HS-27A (cell line): ENCODE data around the gene BEST1.

Source experiments
- DNase-seq: peaks from one replicate; pipeline ENCODE4 v3.0.0-alpha.2; 2012; ENCODE audit warnings: low read depth, missing footprints

Gene BEST1

DNA sequence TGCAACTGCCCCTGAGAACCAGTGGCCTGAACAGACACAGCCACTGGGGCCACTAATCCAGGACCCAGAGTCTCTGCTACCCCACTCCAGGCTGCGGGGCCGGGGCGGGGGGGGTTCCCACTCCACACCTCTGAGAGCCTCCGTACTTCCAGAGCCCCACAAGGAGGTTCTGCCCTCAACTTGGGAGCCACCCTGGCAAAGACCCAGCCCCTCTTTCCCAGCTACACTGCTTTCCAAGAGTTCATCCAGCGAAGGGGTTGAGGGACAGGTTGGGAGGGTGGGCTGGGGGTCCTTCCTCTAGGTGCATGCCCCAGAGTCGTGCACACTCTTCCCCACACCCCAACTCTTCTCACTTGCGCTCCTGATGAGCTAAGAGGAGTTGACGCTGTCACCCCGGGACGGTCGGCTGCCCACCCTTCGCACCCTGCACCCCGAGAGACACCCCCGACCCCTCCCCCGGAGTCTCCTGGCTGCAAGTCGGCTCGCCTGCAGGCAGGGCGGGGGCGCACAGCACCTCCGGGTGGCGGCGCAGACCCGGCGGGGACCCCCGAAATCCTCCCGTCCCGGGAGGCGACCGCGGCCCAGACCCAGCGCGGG, 33.3 kb upstream of the BEST1 start:
- DNase-seq: no peak

DNA sequence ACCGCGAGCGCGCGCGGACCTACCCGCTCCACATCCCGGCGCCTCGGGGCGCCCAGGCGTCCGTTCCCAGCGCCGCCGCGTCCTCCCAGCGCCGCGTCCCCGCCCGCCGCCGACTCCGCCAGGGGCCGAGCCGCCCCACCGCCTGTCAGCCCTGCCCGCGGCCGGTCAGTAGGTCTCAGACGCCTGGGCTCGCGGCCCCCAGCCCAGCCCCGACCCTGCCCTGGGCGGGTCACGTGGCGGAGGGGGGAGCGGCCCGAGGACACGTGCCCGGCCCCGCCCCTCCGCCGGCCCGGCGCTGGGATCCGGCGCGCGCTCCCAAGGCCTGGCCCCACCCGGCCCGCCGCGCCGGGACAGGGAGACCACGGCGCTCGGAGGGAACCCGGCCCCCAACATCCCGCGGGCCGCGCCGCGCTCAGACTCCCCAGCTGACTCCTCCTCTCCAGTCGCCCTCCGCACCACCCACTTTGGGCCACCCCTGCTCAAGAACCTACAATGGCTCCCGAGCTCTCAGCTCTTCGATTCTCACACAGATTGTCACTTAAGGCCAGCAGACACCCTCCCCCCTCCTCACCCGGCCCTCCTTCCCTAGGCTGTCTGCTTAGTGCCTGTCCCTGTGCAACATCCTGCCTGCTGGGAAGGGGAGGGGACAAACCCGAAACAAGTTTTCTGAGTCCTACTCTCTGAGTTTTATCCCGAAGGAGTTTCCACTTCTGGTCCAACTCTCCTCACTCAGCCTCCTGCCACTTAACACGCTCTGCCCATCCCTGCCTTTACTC, 32.6 kb upstream of the BEST1 start, which contains the start of gene RAB3IL1:
RAB3IL1 (minus strand) TSS at position 233 of the 776 bp plus-strand sequence; CDS start at position 34, 199 bp downstream.
- no peak for DNase-seq

DNA sequence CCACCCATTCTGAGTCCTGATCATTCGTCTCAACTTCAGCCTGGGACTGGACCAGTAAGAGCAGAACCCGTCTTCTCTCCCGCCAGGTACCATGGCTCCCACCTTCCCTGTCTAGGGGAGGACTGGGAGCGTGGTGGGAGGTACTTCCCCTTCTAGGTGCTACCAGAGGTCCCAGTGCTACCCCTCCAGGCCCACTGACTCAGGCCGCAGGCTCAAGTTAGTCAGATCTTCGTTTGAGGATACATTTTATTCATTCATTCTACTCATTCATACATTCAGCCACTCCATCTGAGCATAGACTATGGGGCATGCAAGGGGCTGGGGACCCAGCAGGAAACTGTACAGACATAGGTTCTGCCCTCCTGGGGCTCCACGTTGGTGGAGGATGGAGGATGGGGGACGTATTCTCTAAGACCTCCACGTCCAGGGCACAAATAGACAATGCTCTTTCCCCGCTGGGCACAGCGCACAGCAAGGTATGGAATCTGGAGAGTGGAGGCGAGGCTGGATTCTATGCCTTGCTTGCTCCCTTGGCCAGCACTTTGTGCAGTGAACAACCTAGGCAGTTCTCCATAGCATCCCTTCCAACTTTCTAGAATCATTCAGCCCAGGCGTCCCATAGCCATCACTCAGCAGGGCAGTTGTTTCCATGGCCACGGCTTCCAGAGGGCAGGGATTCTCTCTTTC, 31.8 kb upstream of the BEST1 start:
- DNase-seq: no peak

DNA sequence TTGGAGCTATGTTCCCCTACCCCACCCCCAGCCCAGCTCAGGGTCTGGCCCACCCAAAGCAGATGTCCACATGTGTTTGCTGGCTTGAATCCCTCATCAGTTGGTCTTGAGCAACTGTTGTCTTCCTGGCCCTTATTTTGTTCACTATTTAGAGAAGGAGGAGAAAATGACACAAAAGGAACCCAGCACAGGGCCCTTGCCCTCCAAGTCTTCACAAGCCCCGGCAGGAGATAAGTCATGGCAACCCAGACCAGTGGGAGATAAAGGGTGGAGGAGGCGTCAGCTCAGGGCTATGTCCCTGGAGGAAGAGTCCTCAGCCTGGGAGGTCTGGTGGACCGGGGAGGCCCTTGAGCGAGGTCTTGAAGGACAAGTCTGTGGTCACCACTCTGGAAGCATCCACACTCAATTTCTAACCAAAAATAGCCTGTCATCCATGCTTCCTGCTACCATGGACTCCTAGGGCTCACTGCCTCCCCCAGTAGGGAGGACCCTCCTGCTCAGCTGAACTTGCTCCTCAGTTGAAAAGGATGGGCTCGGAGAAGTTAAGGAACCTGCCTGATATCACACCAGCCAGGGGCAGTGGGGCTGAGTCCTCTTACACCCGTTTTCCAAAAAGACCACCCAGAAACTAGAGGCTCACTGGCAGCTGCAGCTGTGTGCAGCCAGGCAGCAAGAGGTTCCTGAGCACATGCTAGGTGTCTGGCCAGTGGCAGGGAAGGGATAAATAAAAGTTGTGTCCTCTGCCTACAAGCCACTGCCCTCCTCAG, 31.0 kb upstream of the BEST1 start:
- no peak for DNase-seq

DNA sequence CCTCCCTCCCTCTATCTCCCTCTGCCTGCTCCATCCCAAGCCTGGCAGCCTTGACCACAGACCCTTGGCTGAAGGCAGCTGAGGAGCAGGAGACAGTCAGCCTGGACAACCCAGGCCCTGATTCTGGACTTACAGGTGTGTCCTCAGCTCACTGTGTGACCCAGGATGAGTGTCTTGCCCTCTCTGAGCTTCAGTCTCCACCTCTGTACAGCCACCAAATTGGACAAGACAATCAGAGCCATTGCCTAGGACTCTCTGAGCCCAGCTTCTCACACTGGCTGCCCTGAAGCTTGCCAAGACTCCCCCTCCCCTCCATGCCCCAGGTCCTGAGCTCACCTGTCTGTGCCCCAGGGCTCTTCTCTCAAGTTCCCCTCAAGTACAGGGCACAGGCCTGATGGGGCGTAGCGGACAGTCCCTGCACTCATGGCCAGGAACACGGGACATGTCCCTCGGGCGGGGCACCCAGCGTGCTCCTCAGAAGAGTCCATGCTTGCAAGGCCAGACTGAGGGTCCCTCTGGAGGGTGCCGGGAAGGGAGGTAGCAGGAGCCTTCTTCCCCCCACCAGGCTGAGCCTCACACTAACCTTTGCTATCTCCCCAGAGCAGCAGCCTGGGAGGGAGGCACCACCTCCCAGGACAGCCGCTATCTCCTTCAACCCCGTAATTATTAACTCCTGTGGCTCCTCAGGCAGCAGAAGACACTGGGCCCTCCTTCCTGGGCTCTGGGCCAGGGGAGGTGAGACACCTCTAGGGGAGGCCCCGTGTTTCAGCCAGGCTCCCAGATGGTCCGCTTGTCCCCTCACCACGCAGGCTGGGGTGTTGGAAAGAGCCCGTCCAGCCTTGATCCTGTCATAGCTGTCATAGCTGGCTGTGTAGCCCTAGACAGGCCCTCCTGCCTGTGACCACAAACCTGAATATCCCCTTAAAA, 30.2 kb upstream of the BEST1 start:
- no peak for DNase-seq

DNA sequence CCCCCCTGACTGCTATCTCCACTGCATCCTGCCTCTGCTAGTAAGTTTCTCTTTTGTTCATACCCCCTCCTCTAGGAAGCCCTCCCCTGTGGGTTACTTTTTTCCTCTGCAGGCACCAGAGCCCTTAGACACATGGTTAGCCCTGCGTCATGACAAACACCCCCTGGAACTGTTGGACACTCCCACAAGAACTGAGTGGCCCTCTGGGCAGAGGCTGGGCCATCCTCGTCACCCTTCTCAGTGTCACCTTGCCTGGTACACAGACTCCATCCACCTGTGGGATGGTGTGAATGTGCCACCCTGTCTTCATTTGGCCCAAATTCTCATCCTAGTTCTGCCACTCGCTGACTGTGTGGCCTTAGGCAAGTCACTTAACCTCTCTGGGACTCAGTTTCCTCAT, 28.7 kb upstream of the BEST1 start:
- no peak for DNase-seq

DNA sequence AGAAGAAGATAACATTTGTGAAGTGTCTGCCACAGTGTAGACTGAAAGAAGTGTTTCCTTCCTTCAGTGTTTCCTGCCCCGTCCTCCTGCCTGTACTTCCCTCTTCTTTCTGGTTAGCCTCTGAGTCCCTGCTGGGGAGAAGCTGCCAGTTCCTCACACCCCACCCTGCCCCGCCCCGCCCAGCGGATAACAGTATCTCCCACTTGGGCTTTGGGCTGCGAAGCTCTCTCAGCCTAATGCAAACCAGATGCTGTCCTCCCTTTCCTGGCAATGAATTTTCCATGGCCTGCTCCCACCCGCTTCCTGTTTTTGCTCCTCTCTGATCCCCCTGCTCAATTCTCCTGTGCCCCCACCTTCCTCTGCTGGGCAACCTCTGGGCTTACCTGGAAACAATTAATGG, 27.6 kb upstream of the BEST1 start:
- no peak for DNase-seq

DNA sequence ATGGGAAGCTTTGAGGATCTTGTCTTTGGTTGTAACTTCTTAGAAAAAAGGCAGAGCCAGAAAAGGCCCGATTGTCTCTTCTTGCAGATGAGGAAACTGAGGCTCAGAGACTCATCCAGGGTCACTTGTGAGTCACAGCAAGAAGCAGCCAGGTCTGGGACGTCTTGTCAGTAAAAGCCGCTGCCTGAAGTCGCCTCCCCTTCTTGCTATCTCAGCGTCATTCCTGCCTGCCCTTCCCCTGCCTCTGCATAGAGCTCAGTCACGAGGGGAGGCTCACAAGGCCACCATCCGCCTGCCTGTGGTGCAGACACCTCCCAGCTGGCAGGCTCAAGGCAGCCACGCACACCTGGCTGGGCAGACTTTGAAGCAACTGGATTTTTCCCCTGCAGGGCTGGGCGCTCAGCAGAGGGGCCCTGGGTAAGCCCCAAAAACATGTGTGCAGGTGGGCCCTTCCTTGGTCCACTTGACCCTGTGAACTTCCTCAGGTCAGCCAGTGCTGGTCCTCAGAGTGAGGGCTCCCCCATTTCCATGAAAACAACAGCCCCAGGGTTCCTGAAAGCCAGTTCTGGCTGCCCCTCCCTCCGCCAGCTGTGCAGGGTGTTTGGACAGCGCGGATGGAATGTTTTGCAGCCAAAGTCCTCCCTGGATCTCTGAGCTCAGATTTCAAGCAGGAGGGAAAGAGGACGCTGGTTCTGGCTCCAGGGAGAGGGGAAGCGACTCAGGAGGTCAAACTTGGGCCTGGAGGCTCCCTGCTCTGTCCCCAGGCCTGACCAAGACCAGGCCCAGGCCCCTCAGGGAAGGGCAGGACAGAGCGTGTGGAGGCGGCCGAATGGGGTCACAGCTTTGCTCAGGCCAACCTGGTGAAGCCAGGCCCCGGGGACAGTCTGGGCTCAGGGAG, 26.7 kb upstream of the BEST1 start:
- DNase-seq: no peak

DNA sequence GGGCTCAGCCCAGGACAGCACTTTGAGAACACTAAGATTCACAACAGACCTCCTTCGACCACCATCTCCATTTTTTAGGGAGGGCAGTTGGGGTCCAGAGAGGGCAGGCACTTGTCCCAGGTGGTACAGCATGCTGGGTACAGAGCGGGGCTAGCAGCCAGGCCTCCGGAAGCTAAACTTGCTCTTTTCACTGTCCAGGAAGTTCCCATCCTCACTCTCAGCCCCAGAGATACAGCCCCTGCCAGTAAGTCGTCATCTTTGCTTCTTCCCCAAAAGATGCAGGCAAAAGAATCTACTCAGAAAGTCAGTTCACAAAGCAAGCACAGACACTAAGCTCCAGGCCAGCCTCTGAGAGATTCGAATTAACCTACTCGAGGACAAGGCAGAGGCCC, 26.1 kb upstream of the BEST1 start:
- no peak for DNase-seq

DNA sequence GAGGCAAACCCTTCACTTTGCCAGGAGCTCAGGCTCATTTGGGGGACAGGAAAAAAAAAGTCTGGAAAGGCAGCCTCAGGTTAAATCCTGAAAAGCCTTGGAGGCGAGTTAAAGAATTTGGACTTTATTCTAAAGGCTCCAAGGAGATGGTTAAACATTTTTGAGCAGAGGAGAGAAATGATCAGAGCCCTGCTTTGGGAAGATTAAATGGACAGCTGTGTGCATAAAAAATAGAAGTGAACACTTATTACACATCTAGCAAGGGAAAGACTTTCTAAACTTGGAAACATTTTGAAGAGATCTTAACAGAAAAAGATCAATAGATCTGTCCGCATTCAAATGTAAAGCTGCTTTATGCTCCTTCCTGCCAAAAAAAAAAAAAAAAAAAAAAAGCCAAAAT, 24.4 kb upstream of the BEST1 start:
- no peak for DNase-seq

DNA sequence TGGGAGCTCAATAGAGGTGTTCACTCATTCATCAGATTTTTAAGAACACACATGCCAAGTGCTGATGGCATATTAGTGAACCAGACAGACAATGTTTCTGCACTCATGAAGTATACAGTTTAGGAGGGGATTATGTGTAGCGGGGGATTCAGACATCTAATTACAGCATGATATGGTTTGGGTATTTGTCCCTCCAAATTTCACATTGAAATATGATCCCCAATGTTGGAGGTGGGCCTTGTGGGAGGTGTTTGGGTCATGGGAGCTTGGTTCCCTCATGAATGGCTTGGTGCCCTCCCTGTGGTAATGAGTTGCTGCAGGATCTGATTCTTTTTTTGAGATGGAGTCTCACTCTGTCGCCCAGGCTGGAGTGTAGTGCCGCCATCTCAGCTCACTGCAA, 23.9 kb upstream of the BEST1 start:
- no peak for DNase-seq

DNA sequence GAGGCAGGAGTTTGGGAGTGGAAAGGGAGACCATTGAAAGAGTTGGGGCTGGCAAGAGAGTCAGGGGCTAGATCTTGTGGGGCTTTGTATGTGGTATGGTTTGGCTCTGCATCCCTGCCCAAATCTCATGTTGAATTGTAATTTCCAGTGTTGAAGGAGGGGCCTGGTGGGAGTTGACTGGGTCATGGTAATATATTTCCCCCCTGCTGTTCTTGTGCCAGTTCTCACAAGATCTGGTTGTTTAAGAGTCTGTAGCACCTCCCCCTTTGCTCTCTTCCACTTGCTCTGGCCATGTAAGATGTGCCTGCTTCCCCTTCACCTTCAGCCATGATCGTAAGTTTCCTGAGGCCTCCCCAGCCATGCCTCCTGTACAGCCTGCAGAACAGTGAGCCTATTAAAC, 22.6 kb upstream of the BEST1 start:
- DNase-seq: no peak

DNA sequence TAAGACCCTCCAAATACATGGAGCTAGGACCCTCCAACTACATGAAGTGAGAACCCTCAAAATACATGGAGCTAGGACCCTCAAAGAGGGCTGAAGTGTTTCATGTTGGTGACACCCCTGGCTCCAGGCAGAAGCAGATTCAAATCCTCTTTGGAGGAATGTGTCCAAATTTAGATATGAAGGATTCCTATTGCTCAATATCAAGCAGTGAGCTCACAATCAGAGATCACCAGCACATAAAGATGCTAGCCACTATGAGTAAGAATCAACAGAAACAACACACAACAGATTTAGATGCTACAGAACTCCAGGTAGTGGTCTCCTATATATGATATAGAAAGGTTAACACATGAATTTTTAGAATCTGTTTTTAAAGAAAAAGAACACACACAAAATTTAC, 21.5 kb upstream of the BEST1 start:
- DNase-seq: no peak

DNA sequence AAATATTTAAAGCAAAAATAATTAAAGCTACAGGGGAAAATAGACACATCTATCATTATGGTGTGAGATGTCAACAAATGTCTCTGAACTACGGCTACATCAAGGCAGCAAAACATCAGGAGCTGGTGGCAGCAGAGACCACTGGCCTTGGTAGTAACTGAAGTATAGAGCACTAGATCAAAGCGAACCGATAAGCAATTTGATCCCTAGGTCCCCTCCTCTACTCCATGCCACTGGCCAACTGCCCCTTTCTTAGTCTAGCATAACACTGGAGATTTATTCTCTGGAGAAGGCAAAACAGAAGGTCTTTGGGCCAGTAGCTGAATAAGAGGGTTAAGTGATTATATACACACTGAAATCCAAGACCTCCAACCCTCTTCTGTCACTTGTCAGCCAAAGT, 19.2 kb upstream of the BEST1 start:
- DNase-seq: no peak

DNA sequence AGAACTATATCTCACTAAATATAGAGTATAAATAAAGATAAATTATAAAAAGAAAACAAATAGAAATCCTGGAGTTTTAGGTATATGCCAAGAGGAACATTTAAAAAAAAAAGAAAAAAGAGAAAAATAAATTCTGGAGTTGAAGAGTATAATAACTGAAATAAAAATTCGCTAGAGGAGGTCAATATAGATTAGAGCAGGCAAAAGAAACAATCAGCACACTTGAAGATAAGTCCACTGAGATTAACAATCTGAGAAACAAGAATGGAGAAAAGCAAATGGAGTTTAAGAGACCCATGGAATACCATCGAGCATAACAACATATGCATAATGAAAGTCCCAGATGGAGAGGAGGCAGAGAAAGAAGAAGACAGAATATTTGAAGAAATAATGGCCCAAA, 14.3 kb upstream of the BEST1 start:
- no peak for DNase-seq

DNA sequence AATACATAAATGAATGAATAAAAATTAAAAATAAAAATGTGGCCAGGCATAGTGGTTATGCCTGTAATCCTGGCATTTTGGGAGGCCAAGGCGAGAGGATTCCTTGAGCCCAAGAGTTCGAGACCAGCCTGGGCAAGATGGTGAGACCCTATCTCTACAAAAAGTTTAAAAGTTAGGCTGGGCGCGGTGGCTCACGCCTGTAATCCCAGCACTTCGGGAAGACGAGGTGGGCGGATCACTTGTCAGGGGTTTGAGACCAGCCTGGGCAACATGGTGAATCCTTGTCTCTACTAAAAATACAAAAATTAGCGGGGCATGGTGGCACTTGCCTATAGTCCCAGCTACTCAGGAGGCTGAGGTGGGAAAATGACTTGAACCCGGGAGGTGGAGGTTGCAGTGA, 9.7 kb upstream of the BEST1 start:
- DNase-seq: no peak

DNA sequence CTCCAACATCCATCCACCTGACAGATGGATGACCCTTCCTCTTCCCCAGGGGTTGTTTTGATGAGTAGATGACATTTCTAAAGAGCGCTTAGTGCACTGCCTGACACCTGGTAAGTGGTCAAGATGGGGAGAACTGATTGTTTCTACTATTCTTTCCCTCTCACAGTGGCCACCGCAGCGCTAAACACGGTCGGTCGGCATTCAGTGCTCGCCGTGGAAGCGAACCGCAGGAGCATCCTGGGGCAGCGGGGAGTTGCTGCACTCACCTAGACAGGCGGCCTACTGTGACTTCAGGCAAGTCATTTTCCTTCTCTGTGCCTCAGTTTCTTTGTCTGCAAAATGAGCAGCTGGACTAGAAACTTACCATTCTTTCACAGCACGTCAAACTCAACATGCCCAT, 5.0 kb upstream of the BEST1 start:
- DNase-seq: no peak

DNA sequence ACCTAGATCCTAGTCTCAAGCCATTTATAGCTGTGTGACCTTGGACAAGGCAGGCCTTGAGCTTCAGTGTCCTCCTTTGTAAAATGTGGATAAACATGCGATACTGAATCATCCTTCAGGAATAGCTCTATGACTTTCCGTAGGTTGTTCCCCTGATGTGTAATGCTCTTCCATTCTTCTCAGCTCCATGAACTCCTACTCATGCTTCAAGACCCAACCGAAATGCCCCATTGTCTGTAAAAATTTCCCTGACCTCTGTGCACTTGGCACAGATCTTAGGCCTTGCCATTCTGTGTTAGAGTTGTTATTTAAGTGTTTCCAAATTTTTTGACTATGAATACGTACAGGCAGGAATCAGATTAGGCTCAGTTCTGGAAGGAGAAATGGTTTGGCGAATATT, 3.3 kb upstream of the BEST1 start:
- DNase-seq: no peak

DNA sequence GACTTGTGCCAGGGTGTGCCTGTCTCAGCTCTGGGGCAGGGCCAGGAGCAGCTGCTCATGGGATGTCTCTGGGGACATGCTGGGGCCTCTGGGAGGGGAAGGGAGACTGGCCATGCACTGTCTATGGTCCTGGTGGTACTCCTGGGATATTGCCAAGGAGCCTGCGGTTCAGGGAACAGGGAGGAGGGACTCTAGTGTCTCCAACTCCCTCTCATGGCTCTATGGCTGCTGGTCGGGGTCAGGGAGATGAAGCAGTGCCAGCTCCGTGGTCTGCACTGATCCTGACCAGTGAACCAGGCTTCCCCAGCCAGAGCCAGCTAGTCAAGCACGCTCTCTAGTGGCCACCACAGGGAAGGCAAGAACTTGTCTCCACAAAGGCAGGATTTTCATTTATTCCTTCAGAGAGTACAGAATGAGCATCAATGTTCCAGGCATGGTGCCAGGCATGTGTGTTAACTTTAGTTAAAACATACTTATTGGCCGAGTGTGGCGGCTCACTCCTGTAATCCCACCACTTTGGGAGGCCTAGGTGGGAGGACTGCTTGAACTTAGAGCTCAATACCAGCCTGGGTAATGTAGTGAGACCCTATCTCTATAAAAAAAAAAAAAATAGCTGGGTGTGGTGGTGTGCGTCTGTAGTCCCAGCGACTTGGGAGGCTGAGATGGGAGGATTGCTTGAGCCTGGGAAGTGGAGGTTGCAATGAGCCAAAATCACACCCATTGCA, 2.5 kb upstream of the BEST1 start:
- DNase-seq: no peak

DNA sequence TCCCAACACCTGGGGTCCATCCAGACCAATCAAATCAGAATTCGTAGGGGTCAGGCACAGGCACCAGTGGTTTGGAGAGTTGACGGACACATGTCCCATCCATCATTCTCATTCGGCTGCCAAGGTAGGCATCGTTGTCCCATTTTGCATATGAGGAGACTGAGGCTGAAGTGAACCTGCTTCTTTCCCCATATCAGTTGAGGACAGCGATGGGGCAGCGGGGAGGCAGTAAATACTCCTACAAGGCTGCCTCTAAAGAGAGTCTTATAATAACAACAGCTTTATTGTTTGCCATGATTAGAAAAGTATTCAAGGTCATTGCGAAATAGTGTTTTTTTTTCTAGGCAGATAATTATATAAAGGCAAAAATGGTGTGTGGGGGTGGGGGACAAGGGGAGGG, 1.6 kb upstream of the BEST1 start:
- no peak for DNase-seq
